Right lobe of liver (tissue), 6 donors: ENCODE measurements around the gene SLC52A3. TPM values are rescaled to one million over a fixed set of nuclear protein-coding genes. Genes with fewer than 3 reads are reported as not detected.
"Not testable (repeated sequence)": the region's sequence is repeated elsewhere in the genome, so short reads cannot be mapped to it uniquely, and the experiment has no call there.

Experiments
- ATAC-seq, 4 donors: fragments of 200-7000 bp; cut with Tn5 transposase; one replicate each; pipeline ENCODE4 v1.9.1; 2020; ENCODE audit warnings: mild to moderate bottlenecking in 4 of 4, moderate library complexity in 4 of 4
- DNase-seq, 3 donors: peaks; one replicate each; pipeline ENCODE4 v3.0.0-alpha.2; 2020
- H3K27ac ChIP-seq, 3 donors: fragments of 200-600 bp; one replicate each; pipeline ENCODE4 v1.8.0; 2022
- H3K27me3 ChIP-seq, 2 donors: fragments of 200-600 bp; one replicate each; pipeline ENCODE4 v1.8.0; 2022
- H3K36me3 ChIP-seq, 4 donors: fragments of 200-600 bp; sonication (generic) in 1 of 4; one replicate each; pipeline versions ENCODE4 v1.5.1 to v1.8.0; 2017 to 2022; ENCODE audit warnings: control low read depth in 1 of 4
- H3K4me1 ChIP-seq, 4 donors: fragments of 200-600 bp; sonication (generic) in 1 of 4; one replicate each; pipeline versions ENCODE4 v1.5.1 to v1.8.0; 2017 to 2022; ENCODE audit warnings: control low read depth in 1 of 4
- H3K4me3 ChIP-seq, 3 donors: fragments of 200-600 bp; one replicate each; pipeline ENCODE4 v1.8.0; 2022
- H3K9me3 ChIP-seq, 4 donors: fragments of 200-600 bp; sonication (generic) in 1 of 4; one replicate each; pipeline versions ENCODE4 v1.5.1 to v1.8.0; 2017 to 2022; ENCODE audit warnings: control low read depth in 1 of 4
- POLR2A ChIP-seq: fragments of 450-650 bp; IDR thresholded peaks from one replicate; pipeline ENCODE4 v1.6.1; 2017; ENCODE audit warnings: antibody characterized with exemption, mild to moderate bottlenecking
- WGBS: methylation state at CpG from one replicate; pipeline ENCODE4 v1.1.6; 2018; ENCODE audit warnings: low coverage, low lambda C conversion rate; ENCODE audit not compliant: insufficient coverage; ENCODE audit errors: missing lambda C conversion rate; 5-methylcytosine and 5-hydroxymethylcytosine counted together
- intact Hi-C, 2 donors: fragments of 100-400 bp; cut with DNase I; formaldehyde crosslinking; loops; one replicate each; pipeline versions ENCODE4 v1.11.2 to v1.14.1; 2022
- total RNA-seq, 6 experiments: library from RNA; depleted of rRNA in 2 of 6; stranded (reverse); fragments of >200 nt in 2 of 6; fragmentation: NEBNext Ultra II Directional in 3 of 6; extraction: Animal tissue kit (Norgen Biotek cat#: 25700) in 3 of 6; gene quantifications; one replicate each; pipeline versions ENCODE4 v1.1.0 to v1.2.4, GENCODE V29; 2016 to 2023
- TF ChIP-seq, protein P1 (sequence below), 4 donors: fragments of 200-600 bp in 3 of 4; fragments of 450-650 bp in 1 of 4; IDR thresholded peaks; one replicate each; pipeline versions ENCODE4 v1.5.1 to v1.8.0; 2016 to 2022; ENCODE audit warnings: antibody characterized with exemption in 4 of 4, mild to moderate bottlenecking in 2 of 4
- donor health status: DM: no; HTN: yes; CAD: no.
- donor health status: DM: no; HTN: no; CAD: no.
- donor health status: DM: no; HTN: no; CAD: no.
- donor health status: DM: no; HTN: yes; CAD: no.
- donor health status: DM: no; HTN: yes; CAD: no.

Gene SLC52A3
- total RNA-seq, 6 experiments from 2014 or later, result 0.05 to 0.62 TPM; not detected in 4

DNA sequence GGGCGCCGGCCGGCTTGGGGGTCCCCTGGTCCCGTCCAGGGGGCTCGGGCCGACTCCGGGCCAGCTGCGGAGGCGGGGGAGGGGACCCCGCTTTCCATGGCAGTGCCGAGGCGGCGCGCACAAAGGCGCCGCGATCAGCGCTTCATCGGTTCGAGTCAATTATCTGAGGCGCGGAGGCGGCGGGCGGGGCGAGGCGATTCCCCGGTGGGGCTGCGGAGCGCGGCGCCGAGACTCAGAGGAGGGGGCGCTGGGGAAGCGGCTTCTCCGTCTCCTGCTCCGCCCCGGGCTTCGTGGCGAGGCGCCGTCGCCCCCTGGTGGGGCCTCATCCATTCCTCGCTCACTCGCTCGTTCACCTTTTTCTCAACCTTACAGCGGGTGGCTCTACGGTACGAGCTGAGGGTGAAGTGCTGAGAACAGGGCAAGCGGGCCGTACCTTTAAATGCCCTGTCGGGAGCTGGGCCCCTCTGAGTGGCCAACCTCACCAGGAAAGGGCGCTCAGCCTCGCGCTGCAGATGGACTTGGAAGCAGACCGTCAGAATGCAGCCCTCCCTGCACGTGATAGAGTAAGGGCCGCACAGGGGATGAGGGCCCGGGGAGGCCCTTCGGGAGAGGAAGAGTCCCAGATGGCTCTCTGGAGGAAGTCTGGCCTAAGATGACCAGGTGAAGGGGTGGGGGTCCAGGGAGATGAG is 39.9 kb downstream of the SLC52A3 start:
- Histone ChIP-seq H3K36me3 (no peaks in the 10 kb centered on the region), H3K9me3 (no peaks in the 10 kb centered on the region), H3K27ac (no peak overlapping the region), H3K4me3 (peak overlapping the region; percentile 33 to 51 (median 34)), H3K27me3 (peaks cover 0 to 7% of the 10 kb centered on the region in 2 donors), H3K4me1 (peaks cover 0 to 7% (median 3%) of the 10 kb centered on the region in 4 donors)
- peak; percentile 80 to 91 (median 86) for ATAC-seq
- peak; percentile 58 to 63 (median 60) for DNase-seq
- WGBS, result 0% methylated on average over 8 of the region's 60 CpGs
- TF ChIP-seq POLR2A, result no peak
- TF ChIP-seq, protein P1, sequence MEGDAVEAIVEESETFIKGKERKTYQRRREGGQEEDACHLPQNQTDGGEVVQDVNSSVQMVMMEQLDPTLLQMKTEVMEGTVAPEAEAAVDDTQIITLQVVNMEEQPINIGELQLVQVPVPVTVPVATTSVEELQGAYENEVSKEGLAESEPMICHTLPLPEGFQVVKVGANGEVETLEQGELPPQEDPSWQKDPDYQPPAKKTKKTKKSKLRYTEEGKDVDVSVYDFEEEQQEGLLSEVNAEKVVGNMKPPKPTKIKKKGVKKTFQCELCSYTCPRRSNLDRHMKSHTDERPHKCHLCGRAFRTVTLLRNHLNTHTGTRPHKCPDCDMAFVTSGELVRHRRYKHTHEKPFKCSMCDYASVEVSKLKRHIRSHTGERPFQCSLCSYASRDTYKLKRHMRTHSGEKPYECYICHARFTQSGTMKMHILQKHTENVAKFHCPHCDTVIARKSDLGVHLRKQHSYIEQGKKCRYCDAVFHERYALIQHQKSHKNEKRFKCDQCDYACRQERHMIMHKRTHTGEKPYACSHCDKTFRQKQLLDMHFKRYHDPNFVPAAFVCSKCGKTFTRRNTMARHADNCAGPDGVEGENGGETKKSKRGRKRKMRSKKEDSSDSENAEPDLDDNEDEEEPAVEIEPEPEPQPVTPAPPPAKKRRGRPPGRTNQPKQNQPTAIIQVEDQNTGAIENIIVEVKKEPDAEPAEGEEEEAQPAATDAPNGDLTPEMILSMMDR (IDR thresholded peaks at IDR 0.05), result peak; percentile 60 to 72 (median 62)
- intact Hi-C loops, result loop anchor here in 1 of 2 donors (10.0 kb wide), 1 partner anchor 164 kb away; no protein-coding TSS in a partner anchor

- DNase-seq (no peak), ATAC-seq (no peak)
- no peak overlapping the region for H3K4me3 ChIP-seq
- H3K4me1 ChIP-seq, result peaks cover 0 to 7% (median 3%) of the 10 kb centered on the region in 4 donors
- WGBS, result 63% methylated on average over 3 of the region's 4 CpGs
- H3K36me3 ChIP-seq, result no peaks in the 10 kb centered on the region
- no peak overlapping the region for H3K27ac ChIP-seq
- peaks cover 0 to 7% of the 10 kb centered on the region in 2 donors for H3K27me3 ChIP-seq
- no peaks in the 10 kb centered on the region for H3K9me3 ChIP-seq
- intact Hi-C loops, result loop anchor here in 1 of 2 donors (10.0 kb wide), 1 partner anchor 161 kb away; no protein-coding TSS in a partner anchor
- TF ChIP-seq, protein P1 (IDR thresholded peaks at IDR 0.05), result no peak
- no peak for TF ChIP-seq POLR2A
Measured at GRCh38 chr20:726160-726559, 42.1 kb downstream of the SLC52A3 start.

DNA sequence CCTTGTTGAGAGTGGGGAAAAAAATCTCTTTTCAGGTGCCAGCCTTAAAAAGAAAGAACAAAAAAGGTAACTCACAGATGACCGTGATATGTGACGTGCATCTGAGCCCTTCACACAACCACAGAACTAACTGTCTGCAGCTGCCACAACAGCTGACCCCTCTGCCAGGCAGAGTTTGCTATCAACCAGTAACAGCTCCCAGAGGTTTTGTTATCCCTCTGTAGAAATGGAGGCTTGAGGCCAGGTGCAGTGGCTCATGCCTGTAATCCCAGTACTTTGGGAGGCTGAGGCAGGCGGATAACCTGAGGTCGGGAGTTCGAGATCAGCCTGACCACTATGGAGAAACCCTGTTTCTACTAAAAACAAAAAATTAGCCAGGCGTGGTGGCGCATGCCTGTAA is 42.8 kb downstream of the SLC52A3 start:
- no peaks in the 10 kb centered on the region for H3K36me3 ChIP-seq
- H3K27me3 ChIP-seq, result peaks cover 0 to 7% of the 10 kb centered on the region in 2 donors
- DNase-seq, result no peak

DNA sequence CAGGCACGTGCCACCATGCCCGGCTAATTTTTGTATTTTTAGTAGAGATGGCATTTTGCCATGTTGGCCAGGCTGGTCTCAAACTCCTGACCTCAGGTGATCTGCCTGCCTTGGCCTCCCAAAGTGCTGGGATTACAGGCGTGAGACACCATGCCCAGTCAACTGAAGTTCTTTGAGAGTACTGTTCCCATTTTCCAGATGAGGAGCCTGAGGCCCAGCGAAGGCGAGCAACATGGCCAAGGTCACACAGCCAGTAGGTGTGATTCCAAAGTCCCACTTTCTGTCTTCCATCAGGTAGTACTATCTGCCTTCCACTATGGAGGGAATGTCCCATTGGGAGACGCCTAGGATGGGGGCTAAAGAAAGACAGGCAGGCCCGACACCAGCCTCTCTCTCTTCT is 43.5 kb downstream of the SLC52A3 start:
- H3K27me3 ChIP-seq, H3K9me3 ChIP-seq, DNase-seq, ATAC-seq, H3K36me3 ChIP-seq, H3K4me1 ChIP-seq, H3K27ac ChIP-seq, H3K4me3 ChIP-seq: not testable (repeated sequence)
- intact Hi-C loops, result loop anchor here in 1 of 2 donors (10.0 kb wide), 1 partner anchor 160 kb away; no protein-coding TSS in a partner anchor
- WGBS, result 79% methylated on average over 6 of the region's 7 CpGs

More for the DNA sequence above, 42.8 kb downstream of the SLC52A3 start:
- TF ChIP-seq POLR2A, result no peak
- TF ChIP-seq, protein P1 (IDR thresholded peaks at IDR 0.05), result no peak
- no peak for ATAC-seq
- no peak overlapping the region for H3K4me3 ChIP-seq
- no peaks in the 10 kb centered on the region for H3K9me3 ChIP-seq
- H3K27ac ChIP-seq, result no peak overlapping the region
- peaks cover 0 to 7% (median 3%) of the 10 kb centered on the region in 4 donors for H3K4me1 ChIP-seq
- intact Hi-C loops, result loop anchor here in 1 of 2 donors (10.0 kb wide), 1 partner anchor 161 kb away; no protein-coding TSS in a partner anchor
- 73% methylated on average over 5 of the region's 7 CpGs for WGBS

DNA sequence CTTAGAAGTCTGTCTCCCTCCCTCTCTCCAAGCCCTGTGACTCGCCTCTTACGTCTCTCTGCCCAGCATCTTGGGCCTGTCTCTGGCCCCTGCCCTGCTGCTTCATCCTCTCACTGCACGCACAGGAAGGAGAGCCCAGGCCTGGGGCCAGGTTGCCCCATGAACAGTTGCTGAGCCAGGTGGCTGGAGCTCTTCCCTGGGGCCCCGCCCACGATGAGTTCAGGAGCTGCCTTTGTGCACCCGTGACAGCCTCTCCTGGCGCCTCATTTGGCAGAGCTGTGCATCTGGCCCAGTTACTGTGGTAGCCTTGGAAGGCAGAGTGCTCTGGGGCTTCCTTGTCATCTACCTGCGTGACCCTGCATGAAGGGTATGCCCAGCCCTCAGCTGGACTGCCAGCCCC is 44.5 kb downstream of the SLC52A3 start:
- Histone ChIP-seq H3K27me3 (peaks cover 0 to 7% of the 10 kb centered on the region in 2 donors), H3K27ac (no peak overlapping the region), H3K9me3 (no peaks in the 10 kb centered on the region), H3K4me3 (no peak overlapping the region), H3K36me3 (no peaks in the 10 kb centered on the region), H3K4me1 (peaks cover 0 to 7% (median 3%) of the 10 kb centered on the region in 4 donors)
- intact Hi-C loops, result loop anchor here in 1 of 2 donors (10.0 kb wide), 1 partner anchor 159 kb away; no protein-coding TSS in a partner anchor
- no peak for TF ChIP-seq POLR2A
- TF ChIP-seq, protein P1 (IDR thresholded peaks at IDR 0.05), result no peak
- WGBS, result 60% methylated on average over 1 of the region's 8 CpGs
- DNase-seq (no peak), ATAC-seq (peak in 1 of 4 donors; percentile 13)
